ENCODE measurements around the gene FERD3L.
"Not testable (repeated sequence)": the region's sequence is repeated elsewhere in the genome, so short reads cannot be mapped to it uniquely, and the experiment has no call there.

The FERD3L gene

GRCh38 chr7:19144661-19145433 is at the start of gene FERD3L:
Gene FERD3L, minus strand, starts transcription at chr7:19145421. Its CDS starts 59 bp downstream, at chr7:19145362.
- Histone ChIP-seq H3K9me3 (ENCODE audit: low read length) (no peaks in the 10 kb centered on the region), H3K9ac (ENCODE audit: low read length) (no peak within 1 kb of the TSS), H3K4me3 (ENCODE audit: low read depth in 1 of 2, low read length in 2 of 2) (peak within 1 kb of the TSS in 1 of 2 donors; percentile 23), H3K36me3 (ENCODE audit: insufficient read depth, low read length) (no peaks in the 10 kb centered on the region), H3K27me3 (ENCODE audit: control insufficient read depth in 1 of 2, insufficient read depth in 2 of 2, low read length in 2 of 2) (peaks cover 21 to 26% of the 10 kb centered on the region in 2 donors), H3K27ac (ENCODE audit: low read depth, low read length) (no peak within 1 kb of the TSS), H3K4me1 (ENCODE audit: insufficient read depth, low read length) (peaks cover 9% of the 10 kb centered on the region)

- not testable (repeated sequence) for H3K4me3 ChIP-seq (ENCODE audit: low read depth in 1 of 2, low read length in 2 of 2); H3K27ac ChIP-seq (ENCODE audit: low read depth, low read length); H3K9me3 ChIP-seq (ENCODE audit: low read length); H3K27me3 ChIP-seq (ENCODE audit: control insufficient read depth in 1 of 2, insufficient read depth in 2 of 2, low read length in 2 of 2); H3K9ac ChIP-seq (ENCODE audit: low read length); H3K36me3 ChIP-seq (ENCODE audit: insufficient read depth, low read length); H3K4me1 ChIP-seq (ENCODE audit: insufficient read depth, low read length)
These were observed 49.2 kb upstream of the FERD3L start for GRCh38 chr7:19194417-19194816.

GRCh38 chr7:19181634-19182033 is 36.4 kb upstream of the FERD3L start:
- H3K4me3 ChIP-seq (ENCODE audit: low read depth in 1 of 2, low read length in 2 of 2) = no peak overlapping the region
- H3K27ac ChIP-seq (ENCODE audit: low read depth, low read length) = no peak overlapping the region

GRCh38 chr7:19178595-19178994 is 33.4 kb upstream of the FERD3L start:
- no peak overlapping the region for H3K27ac ChIP-seq (ENCODE audit: low read depth, low read length)
- no peaks in the 10 kb centered on the region for H3K4me1 ChIP-seq (ENCODE audit: insufficient read depth, low read length)
- H3K36me3 ChIP-seq (ENCODE audit: insufficient read depth, low read length) = no peaks in the 10 kb centered on the region
- no peak overlapping the region for H3K4me3 ChIP-seq (ENCODE audit: low read depth in 1 of 2, low read length in 2 of 2)
- no peaks in the 10 kb centered on the region for H3K27me3 ChIP-seq (ENCODE audit: control insufficient read depth in 1 of 2, insufficient read depth in 2 of 2, low read length in 2 of 2)
- H3K9ac ChIP-seq (ENCODE audit: low read length) = no peak overlapping the region
- no peaks in the 10 kb centered on the region for H3K9me3 ChIP-seq (ENCODE audit: low read length)

More at GRCh38 chr7:19181634-19182033, 36.4 kb upstream of the FERD3L start:
- Histone ChIP-seq H3K4me1 (ENCODE audit: insufficient read depth, low read length) (no peaks in the 10 kb centered on the region), H3K9me3 (ENCODE audit: low read length) (no peaks in the 10 kb centered on the region), H3K36me3 (ENCODE audit: insufficient read depth, low read length) (no peaks in the 10 kb centered on the region), H3K9ac (ENCODE audit: low read length) (no peak overlapping the region), H3K27me3 (ENCODE audit: control insufficient read depth in 1 of 2, insufficient read depth in 2 of 2, low read length in 2 of 2) (no peaks in the 10 kb centered on the region)

- H3K27me3 ChIP-seq (ENCODE audit: control insufficient read depth in 1 of 2, insufficient read depth in 2 of 2, low read length in 2 of 2) = no peaks in the 10 kb centered on the region
- H3K36me3 ChIP-seq (ENCODE audit: insufficient read depth, low read length) = no peaks in the 10 kb centered on the region
- no peaks in the 10 kb centered on the region for H3K9me3 ChIP-seq (ENCODE audit: low read length)
- H3K9ac ChIP-seq (ENCODE audit: low read length) = no peak overlapping the region
- H3K4me1 ChIP-seq (ENCODE audit: insufficient read depth, low read length) = no peaks in the 10 kb centered on the region
- no peak overlapping the region for H3K27ac ChIP-seq (ENCODE audit: low read depth, low read length)
- no peak overlapping the region for H3K4me3 ChIP-seq (ENCODE audit: low read depth in 1 of 2, low read length in 2 of 2)
These were observed 32.0 kb upstream of the FERD3L start for GRCh38 chr7:19177269-19177668.

GRCh38 chr7:19175241-19175640 is 30.0 kb upstream of the FERD3L start:
- Histone ChIP-seq H3K4me3 (ENCODE audit: low read depth in 1 of 2, low read length in 2 of 2) (no peak overlapping the region), H3K27me3 (ENCODE audit: control insufficient read depth in 1 of 2, insufficient read depth in 2 of 2, low read length in 2 of 2) (no peaks in the 10 kb centered on the region), H3K9me3 (ENCODE audit: low read length) (no peaks in the 10 kb centered on the region), H3K36me3 (ENCODE audit: insufficient read depth, low read length) (no peaks in the 10 kb centered on the region), H3K27ac (ENCODE audit: low read depth, low read length) (no peak overlapping the region), H3K4me1 (ENCODE audit: insufficient read depth, low read length) (no peaks in the 10 kb centered on the region), H3K9ac (ENCODE audit: low read length) (no peak overlapping the region)

- H3K27ac ChIP-seq (ENCODE audit: low read depth, low read length) = no peak overlapping the region
- H3K36me3 ChIP-seq (ENCODE audit: insufficient read depth, low read length) = no peaks in the 10 kb centered on the region
- no peaks in the 10 kb centered on the region for H3K27me3 ChIP-seq (ENCODE audit: control insufficient read depth in 1 of 2, insufficient read depth in 2 of 2, low read length in 2 of 2)
- no peaks in the 10 kb centered on the region for H3K4me1 ChIP-seq (ENCODE audit: insufficient read depth, low read length)
- H3K4me3 ChIP-seq (ENCODE audit: low read depth in 1 of 2, low read length in 2 of 2) = no peak overlapping the region
- no peak overlapping the region for H3K9ac ChIP-seq (ENCODE audit: low read length)
- no peaks in the 10 kb centered on the region for H3K9me3 ChIP-seq (ENCODE audit: low read length)
These were observed 16.4 kb upstream of the FERD3L start for GRCh38 chr7:19161671-19162070.

- Histone ChIP-seq H3K9me3 (ENCODE audit: low read length) (no peaks in the 10 kb centered on the region), H3K9ac (ENCODE audit: low read length) (no peak overlapping the region), H3K27me3 (ENCODE audit: control insufficient read depth in 1 of 2, insufficient read depth in 2 of 2, low read length in 2 of 2) (peaks cover 21 to 26% of the 10 kb centered on the region in 2 donors), H3K27ac (ENCODE audit: low read depth, low read length) (no peak overlapping the region), H3K36me3 (ENCODE audit: insufficient read depth, low read length) (no peaks in the 10 kb centered on the region), H3K4me1 (ENCODE audit: insufficient read depth, low read length) (peaks cover 9% of the 10 kb centered on the region), H3K4me3 (ENCODE audit: low read depth in 1 of 2, low read length in 2 of 2) (no peak overlapping the region)
These were observed 1.5 kb upstream of the FERD3L start for GRCh38 chr7:19146699-19147098.

- H3K27me3 ChIP-seq (ENCODE audit: control insufficient read depth in 1 of 2, insufficient read depth in 2 of 2, low read length in 2 of 2) = peaks cover 21 to 26% of the 10 kb centered on the region in 2 donors
- H3K4me3 ChIP-seq (ENCODE audit: low read depth in 1 of 2, low read length in 2 of 2) = no peak overlapping the region
These were observed 354 bp upstream of the FERD3L start for GRCh38 chr7:19145434-19146115.

GRCh38 chr7:19143881-19144574 is 1.2 kb downstream of the FERD3L start:
- Histone ChIP-seq H3K4me3 (ENCODE audit: low read depth in 1 of 2, low read length in 2 of 2) (peak overlapping the region in 1 of 2 donors; percentile 18), H3K36me3 (ENCODE audit: insufficient read depth, low read length) (no peaks in the 10 kb centered on the region), H3K9me3 (ENCODE audit: low read length) (no peaks in the 10 kb centered on the region), H3K4me1 (ENCODE audit: insufficient read depth, low read length) (peaks cover 9% of the 10 kb centered on the region), H3K9ac (ENCODE audit: low read length) (no peak overlapping the region), H3K27ac (ENCODE audit: low read depth, low read length) (no peak overlapping the region), H3K27me3 (ENCODE audit: control insufficient read depth in 1 of 2, insufficient read depth in 2 of 2, low read length in 2 of 2) (peaks cover 21 to 26% of the 10 kb centered on the region in 2 donors)

More at GRCh38 chr7:19145434-19146115, 354 bp upstream of the FERD3L start:
- peaks cover 9% of the 10 kb centered on the region for H3K4me1 ChIP-seq (ENCODE audit: insufficient read depth, low read length)
- no peaks in the 10 kb centered on the region for H3K36me3 ChIP-seq (ENCODE audit: insufficient read depth, low read length)
- no peaks in the 10 kb centered on the region for H3K9me3 ChIP-seq (ENCODE audit: low read length)
- H3K9ac ChIP-seq (ENCODE audit: low read length) = no peak overlapping the region
- no peak overlapping the region for H3K27ac ChIP-seq (ENCODE audit: low read depth, low read length)

- Histone ChIP-seq H3K9me3 (ENCODE audit: low read length) (no peaks in the 10 kb centered on the region), H3K4me1 (ENCODE audit: insufficient read depth, low read length) (peaks cover 2% of the 10 kb centered on the region), H3K4me3 (ENCODE audit: low read depth in 1 of 2, low read length in 2 of 2) (no peak overlapping the region), H3K9ac (ENCODE audit: low read length) (no peak overlapping the region), H3K27ac (ENCODE audit: low read depth, low read length) (no peak overlapping the region), H3K36me3 (ENCODE audit: insufficient read depth, low read length) (no peaks in the 10 kb centered on the region), H3K27me3 (ENCODE audit: control insufficient read depth in 1 of 2, insufficient read depth in 2 of 2, low read length in 2 of 2) (peaks cover 10 to 11% of the 10 kb centered on the region in 2 donors)
These were observed 5.4 kb downstream of the FERD3L start for GRCh38 chr7:19139706-19140327.
